ENCODE data around the gene TULP1. TPM values are rescaled to one million over a fixed set of nuclear protein-coding genes. Genes with fewer than 3 reads are reported as not detected.

Gene TULP1
- total and polyA plus RNA-seq, 2 of the 13 experiments (the other 11 are each of a cell fraction or from before 2014, with no cell fraction given): not detected

- TF ChIP-seq ARNT2 (CRISPR knock-in tag; IDR thresholded peaks at IDR 0.05; ENCODE audit: low read depth): 0 out of 2 replicates have a peak, but pooled peaks have one; percentile 44
- TF ChIP-seq GRHL1 (CRISPR knock-in tag; conservative IDR thresholded peaks at IDR 0.05): no peak
- TF ChIP-seq MAZ (IDR thresholded peaks at IDR 0.05; ENCODE audit: borderline replicate concordance, low read depth, low read length): no peak; the same call in 1 of the 2 replicates
- TF ChIP-seq MAZ (CRISPR knock-in tag; IDR thresholded peaks at IDR 0.05; ENCODE audit: low read depth): peak; percentile 47
- 0 out of 2 replicates have a peak, but pooled peaks have one; percentile 42 for TF ChIP-seq ZNF503 (CRISPR knock-in tag; IDR thresholded peaks at IDR 0.05)
- peak; percentile 23; the same call in 1 of the 2 replicates for TF ChIP-seq PAXIP1 (CRISPR knock-in tag; conservative IDR thresholded peaks at IDR 0.05)
- no peak for TF ChIP-seq SYNCRIP (IDR thresholded peaks at IDR 0.05; ENCODE audit: insufficient read depth, low read depth, low read length)
- TF ChIP-seq SRSF1 (optimal IDR thresholded peaks at IDR 0.05; ENCODE audit: low read depth, low read length): peak; percentile 28
- TF ChIP-seq FOXP1 (IDR thresholded peaks at IDR 0.05): no peak
- TF ChIP-seq FOXP1 (CRISPR knock-in tag; IDR thresholded peaks at IDR 0.05): no peak
- no peak for TF ChIP-seq TEF (CRISPR knock-in tag; IDR thresholded peaks at IDR 0.05)
- peak; percentile 41 for TF ChIP-seq HNF4A (CRISPR knock-in tag; IDR thresholded peaks at IDR 0.05)
- TF ChIP-seq KAT7 (CRISPR knock-in tag; IDR thresholded peaks at IDR 0.05; ENCODE audit: borderline replicate concordance): peak; percentile 69; the same call in 1 of the 2 replicates
- TF ChIP-seq SNAPC2 (CRISPR knock-in tag; IDR thresholded peaks at IDR 0.05): no peak
- TF ChIP-seq ADNP (CRISPR knock-in tag; IDR thresholded peaks at IDR 0.05): 0 out of 2 replicates have a peak, but pooled peaks have one; percentile 25
- peak; percentile 81; the same call in 1 of the 2 replicates for TF ChIP-seq ARID4A (CRISPR knock-in tag; IDR thresholded peaks at IDR 0.05; ENCODE audit: borderline replicate concordance)
Observed at GRCh38 chr6:35496036-35496840, 16.5 kb downstream of the TULP1 start (continued).
